Transverse colon (tissue), 4 donors: ENCODE measurements around the gene DMGDH. TPM values are rescaled to one million over a fixed set of nuclear protein-coding genes. Genes with fewer than 3 reads are reported as not detected.

Experiments
- DNase-seq: peaks from one replicate; pipeline ENCODE4 v3.0.0-alpha.2; 2019
- H3K27ac ChIP-seq, 4 donors: fragments of 200-600 bp; sonication (generic); 2 replicates each; pipeline ENCODE4 v1.5.1; 2016 to 2018; ENCODE audit warnings: inconsistent platforms in 4 of 4
- H3K27me3 ChIP-seq: fragments of 200-600 bp; sonication (generic); 2 replicates; pipeline ENCODE4 v1.5.1; 2017; ENCODE audit warnings: inconsistent platforms
- H3K36me3 ChIP-seq, 4 donors: fragments of 200-600 bp; sonication (generic); 2 replicates each; pipeline ENCODE4 v1.5.1; 2017 to 2019; ENCODE audit warnings: inconsistent platforms in 4 of 4
- H3K4me1 ChIP-seq, 4 donors: fragments of 200-600 bp; sonication (generic); 2 replicates each; pipeline ENCODE4 v1.5.1; 2017 to 2020; ENCODE audit warnings: inconsistent platforms in 4 of 4
- H3K4me3 ChIP-seq, 4 donors: fragments of 200-600 bp; sonication (generic); 1 replicate in 1 of 4; 2 replicates in 3 of 4; pipeline versions ENCODE4 v1.5.1 to v1.6.1; 2017 to 2019; ENCODE audit warnings: inconsistent platforms in 4 of 4
- H3K9me3 ChIP-seq, 2 donors: fragments of 200-600 bp; sonication (generic); 2 replicates each; pipeline ENCODE4 v1.5.1; 2017 to 2019; ENCODE audit warnings: inconsistent platforms in 2 of 2
- CTCF ChIP-seq, 5 experiments: fragments of 200-600 bp in 3 of 5; fragments of 450-650 bp in 2 of 5; sonication (generic) in 3 of 5; IDR thresholded peaks; 1 replicate in 2 of 5; 2 replicates in 3 of 5; pipeline ENCODE4 v1.5.1; 2016 to 2017; ENCODE audit warnings: antibody characterized with exemption in 5 of 5, inconsistent platforms in 3 of 5, mild to moderate bottlenecking in 2 of 5, moderate library complexity in 1 of 5
- EP300 ChIP-seq: sonication (generic); formaldehyde crosslinking; IDR thresholded peaks from one replicate; pipeline ENCODE4 v1.6.1; 2017; ENCODE audit warnings: antibody characterized with exemption, low read depth
- POLR2A ChIP-seq: fragments of 450-650 bp; IDR thresholded peaks from one replicate; pipeline ENCODE4 v1.6.1; 2016; ENCODE audit warnings: antibody characterized with exemption, mild to moderate bottlenecking, moderate library complexity
- POLR2AphosphoS5 ChIP-seq, 3 donors: sonication (generic); formaldehyde crosslinking; IDR thresholded peaks; one replicate each; pipeline ENCODE4 v1.6.1; 2016; ENCODE audit warnings: antibody characterized with exemption in 3 of 3
- WGBS, 2 donors: methylation state at CpG; one replicate each; pipeline ENCODE4 v1.1.5; 2018; ENCODE audit warnings: low coverage in 1 of 2; 5-methylcytosine and 5-hydroxymethylcytosine counted together
- in situ Hi-C, 4 donors: fragments of 200-750 bp; cut with MboI; loops; one replicate each; pipeline versions ENCODE4 v1.15.0 to v1.15.1; 2017; ENCODE audit warnings: low sequenced_read_pairs in 3 of 4, low pct_ligation_motif_present in 1 of 4, low pct_unique_long_range_greater_than_20kb in 1 of 4
- intact Hi-C: fragments of 100-400 bp; cut with DNase I; formaldehyde crosslinking; loops from one replicate; pipeline ENCODE4 v1.15.1; 2023; ENCODE audit warnings: low total_unique reads
- total RNA-seq, 4 donors: library from RNA; depleted of rRNA; stranded (reverse); fragments of >200 nt; gene quantifications; one replicate each; pipeline ENCODE4 v1.1.0, GENCODE V29; 2016

DMGDH gene
- total RNA-seq, 4 donors from 2014 or later, result 0.41 to 2.7 TPM; not detected in 2

- in situ Hi-C loops, result loop anchor here in 1 of 4 donors (25.0 kb wide), 1 partner anchor 452 kb away; no protein-coding TSS in a partner anchor
- TF ChIP-seq CTCF (IDR thresholded peaks at IDR 0.05) (no peak), POLR2A (no peak), POLR2AphosphoS5 (IDR thresholded peaks at IDR 0.05) (no peak), EP300 (no peak)
- no peaks in the 10 kb centered on the region for H3K36me3 ChIP-seq
- H3K4me1 ChIP-seq, result peaks cover 0 to 12% (median 7%) of the 10 kb centered on the region in 4 donors
- intact Hi-C loops, result no loop called here
- H3K9me3 ChIP-seq, result no peaks in the 10 kb centered on the region
- no peaks in the 10 kb centered on the region for H3K27me3 ChIP-seq
- DNase-seq, result no peak
- WGBS, 2 donors, result 93% methylated on average over 12 of the region's 12 CpGs; no CpG with 5 or more reads in 1 of the 2 donors
- no peak overlapping the region for H3K4me3 ChIP-seq
- H3K27ac ChIP-seq, result no peak overlapping the region
Observed at GRCh38 chr5:78989080-78989479, 80.4 kb downstream of the DMGDH start.

DNA sequence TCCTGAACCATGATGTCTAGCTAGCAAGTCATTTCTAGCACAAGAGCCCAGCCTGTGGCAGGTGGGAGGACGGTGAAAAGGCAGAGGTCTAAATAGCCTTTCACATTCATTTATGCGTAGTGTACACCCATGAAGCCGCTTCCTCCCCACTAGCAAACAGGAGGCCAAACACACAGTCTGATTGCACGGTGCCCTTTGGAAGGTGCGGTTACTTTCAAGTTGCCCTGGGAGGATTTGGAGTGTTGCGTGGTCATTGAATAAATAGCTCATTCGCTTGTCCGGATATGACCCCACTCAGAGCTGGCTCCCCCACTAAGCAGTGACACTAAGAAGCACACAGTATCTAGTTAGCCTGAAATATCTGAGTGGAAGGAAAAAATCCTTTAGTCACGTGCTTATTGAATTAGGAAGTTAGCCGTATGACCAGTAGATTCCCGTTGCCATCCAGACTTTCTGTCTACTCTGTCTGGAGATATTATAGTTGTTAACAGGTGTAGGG is 83.7 kb downstream of the DMGDH start:
- Histone ChIP-seq H3K27me3 (no peaks in the 10 kb centered on the region), H3K4me3 (peak overlapping the region; percentile 73 to 97 (median 76)), H3K27ac (peak overlapping the region; percentile 97 to 100 (median 98)), H3K9me3 (no peaks in the 10 kb centered on the region), H3K4me1 (peaks cover 6 to 29% (median 14%) of the 10 kb centered on the region in 4 donors), H3K36me3 (no peaks in the 10 kb centered on the region)
- TF ChIP-seq CTCF (IDR thresholded peaks at IDR 0.05) (no peak), EP300 (no peak), POLR2A (no peak), POLR2AphosphoS5 (IDR thresholded peaks at IDR 0.05) (peak in 2 of 3 donors; percentile 6 to 46)
- in situ Hi-C loops, result loop anchor here in 1 of 4 donors (25.0 kb wide), 1 partner anchor 448 kb away; no protein-coding TSS in a partner anchor
- 3 to 8% methylated on average over 4 to 11 of the region's 11 CpGs for WGBS, 2 donors
- intact Hi-C loops, result no loop called here
- peak; percentile 45 for DNase-seq

DNA sequence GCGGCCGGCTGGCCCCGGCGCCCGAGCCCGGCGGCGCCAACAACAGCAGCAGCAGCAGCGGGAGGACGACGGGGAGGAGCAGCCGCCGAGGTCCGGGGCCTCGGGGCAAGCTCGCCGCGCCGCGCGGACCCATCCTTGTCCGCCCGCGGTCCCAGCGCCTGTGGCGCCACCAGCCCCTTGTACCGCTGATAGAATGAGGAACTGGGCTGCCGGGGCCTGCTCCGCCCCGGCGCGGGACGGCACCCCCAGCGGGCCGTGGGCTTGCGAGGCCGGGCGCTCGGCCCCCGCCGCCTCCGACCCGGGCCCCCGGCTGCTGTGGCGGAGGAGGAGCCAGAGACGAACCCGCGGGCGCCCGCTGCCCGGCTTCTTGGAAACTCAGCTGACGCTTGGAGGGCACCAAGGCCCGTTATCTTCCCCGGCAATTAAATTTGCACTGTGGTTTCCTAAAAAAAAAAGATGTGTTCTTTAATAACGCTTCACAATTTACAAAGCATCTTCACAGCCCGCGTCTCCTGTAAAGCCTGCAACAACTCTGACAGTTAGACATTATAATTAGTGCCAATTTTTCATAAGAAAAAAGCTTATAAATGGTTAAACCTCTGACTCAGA is 84.3 kb downstream of the DMGDH start, which contains the start of gene ARSB:
Gene ARSB, minus strand, starts transcription at position 195 of the 609 bp plus-strand sequence. Its CDS starts 62 bp downstream, at position 133.
- in situ Hi-C loops, result loop anchor here in 1 of 4 donors (25.0 kb wide), 1 partner anchor 448 kb away; no protein-coding TSS in a partner anchor
- TF ChIP-seq POLR2A (peak; percentile 12), CTCF (IDR thresholded peaks at IDR 0.05) (no peak), POLR2AphosphoS5 (IDR thresholded peaks at IDR 0.05) (peak; percentile 1 to 25 (median 6)), EP300 (no peak)
- DNase-seq, result peak; percentile 55
- Histone ChIP-seq H3K27me3 (no peaks in the 10 kb centered on the region), H3K9me3 (no peaks in the 10 kb centered on the region), H3K4me3 (peak within 1 kb of the TSS; percentile 73 to 97 (median 76)), H3K27ac (peak within 1 kb of the TSS; percentile 97 to 100 (median 98)), H3K4me1 (peaks cover 6 to 34% (median 14%) of the 10 kb centered on the region in 4 donors), H3K36me3 (no peaks in the 10 kb centered on the region)
- 0 to 1% methylated on average over 3 to 31 of the region's 57 CpGs for WGBS, 2 donors
- intact Hi-C loops, result no loop called here

GRCh38 chr5:78984439-78985115 is 84.9 kb downstream of the DMGDH start:
- peak; percentile 91 for DNase-seq
- Histone ChIP-seq H3K36me3 (no peaks in the 10 kb centered on the region), H3K4me1 (peaks cover 6 to 38% (median 14%) of the 10 kb centered on the region in 4 donors), H3K9me3 (no peaks in the 10 kb centered on the region), H3K4me3 (peak overlapping the region; percentile 73 to 97 (median 76)), H3K27ac (peak overlapping the region; percentile 97 to 100 (median 98)), H3K27me3 (no peaks in the 10 kb centered on the region)
- intact Hi-C loops, result no loop called here
- TF ChIP-seq EP300 (no peak), POLR2AphosphoS5 (IDR thresholded peaks at IDR 0.05) (peak; percentile 35 to 55 (median 54)), CTCF (IDR thresholded peaks at IDR 0.05) (peak; percentile 41 to 75 (median 51)), POLR2A (peak; percentile 38)
- in situ Hi-C loops, result loop anchor here in 1 of 4 donors (25.0 kb wide), 1 partner anchor 447 kb away; no protein-coding TSS in a partner anchor
- WGBS, 2 donors, result 1% methylated on average over 39 of the region's 79 CpGs; no CpG with 5 or more reads in 1 of the 2 donors
